HG03103 (cell line): ENCODE data around the gene CLUH.
"Not testable (repeated sequence)": the region's sequence is repeated elsewhere in the genome, so short reads cannot be mapped to it uniquely, and the experiment has no call there.

Source experiments
- ATAC-seq: cut with Tn5 transposase; IDR thresholded peaks from one replicate; pipeline ENCODE4 v1.9.1; 2021; ENCODE audit warnings: low read depth; ENCODE audit not compliant: unreplicated experiment

CLUH gene

GRCh38 chr17:2703606-2704005 is 8.0 kb downstream of the CLUH start:
- ATAC-seq, result no peak

- no peak for ATAC-seq
Measured at GRCh38 chr17:2703181-2703580, 8.4 kb downstream of the CLUH start.

DNA sequence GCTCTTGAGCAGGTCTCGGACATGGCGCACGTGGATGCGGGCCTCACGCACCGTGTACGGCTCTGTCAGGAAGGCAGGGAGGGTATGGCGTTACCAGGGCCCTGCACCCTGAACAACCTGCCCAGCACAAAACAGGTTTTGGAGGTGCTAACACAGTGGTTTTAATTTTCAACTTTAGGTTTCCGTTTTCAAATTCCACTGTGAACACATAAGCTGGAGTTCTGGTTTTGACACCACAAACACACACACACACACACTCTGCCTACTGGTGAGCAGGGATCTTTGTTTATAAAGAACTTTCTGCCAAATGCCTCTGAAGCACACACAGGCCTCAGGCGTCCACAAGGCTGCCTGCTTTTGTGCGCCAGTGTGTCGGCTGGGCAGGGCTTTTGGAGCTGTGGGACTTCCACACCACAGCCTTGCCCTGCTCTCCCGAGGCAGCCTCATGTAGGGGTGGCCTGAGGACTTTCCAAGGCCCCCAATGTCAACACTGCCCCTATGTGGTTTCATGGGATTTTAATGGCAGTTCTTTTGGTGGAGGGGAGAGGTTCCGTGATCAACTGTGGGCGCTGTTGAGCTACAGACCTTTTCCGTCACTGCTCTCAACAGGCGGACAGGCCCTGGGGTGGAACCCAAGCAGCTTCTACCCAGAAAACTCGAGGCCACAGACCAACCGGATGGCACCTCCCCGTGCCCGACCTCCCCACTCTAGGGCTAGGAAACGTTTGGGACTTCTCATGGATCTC is 9.4 kb downstream of the CLUH start:
- no peak for ATAC-seq

- no peak for ATAC-seq
Measured at GRCh38 chr17:2701161-2701995, 10.2 kb downstream of the CLUH start.

- no peak for ATAC-seq
Measured at GRCh38 chr17:2700491-2701141, 10.9 kb downstream of the CLUH start.

DNA sequence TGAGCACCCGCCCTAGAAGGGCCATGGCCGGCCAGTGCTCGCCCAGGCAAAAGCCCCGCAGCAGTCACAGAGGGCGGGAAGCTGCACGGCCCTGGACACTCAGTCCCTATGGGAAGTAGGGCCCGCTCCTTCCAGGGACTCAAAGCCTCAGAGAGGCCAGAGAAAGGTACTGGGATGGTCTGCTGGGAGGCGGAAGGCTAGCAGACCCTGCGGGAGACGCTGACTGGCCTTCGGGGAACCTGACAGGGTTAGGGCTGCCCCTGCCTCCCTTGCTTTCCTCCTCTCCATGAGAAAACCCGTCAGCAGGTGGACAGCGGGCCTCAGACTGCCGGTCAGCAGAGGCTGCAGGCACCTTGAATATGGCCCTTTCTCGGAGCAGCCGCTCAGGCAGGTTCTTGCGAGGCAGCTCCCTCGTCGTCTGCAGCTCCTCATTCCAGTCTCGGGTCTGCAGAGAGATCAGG is 11.5 kb downstream of the CLUH start:
- no peak for ATAC-seq

GRCh38 chr17:2699216-2699805 is 12.3 kb downstream of the CLUH start:
- not testable (repeated sequence) for ATAC-seq

DNA sequence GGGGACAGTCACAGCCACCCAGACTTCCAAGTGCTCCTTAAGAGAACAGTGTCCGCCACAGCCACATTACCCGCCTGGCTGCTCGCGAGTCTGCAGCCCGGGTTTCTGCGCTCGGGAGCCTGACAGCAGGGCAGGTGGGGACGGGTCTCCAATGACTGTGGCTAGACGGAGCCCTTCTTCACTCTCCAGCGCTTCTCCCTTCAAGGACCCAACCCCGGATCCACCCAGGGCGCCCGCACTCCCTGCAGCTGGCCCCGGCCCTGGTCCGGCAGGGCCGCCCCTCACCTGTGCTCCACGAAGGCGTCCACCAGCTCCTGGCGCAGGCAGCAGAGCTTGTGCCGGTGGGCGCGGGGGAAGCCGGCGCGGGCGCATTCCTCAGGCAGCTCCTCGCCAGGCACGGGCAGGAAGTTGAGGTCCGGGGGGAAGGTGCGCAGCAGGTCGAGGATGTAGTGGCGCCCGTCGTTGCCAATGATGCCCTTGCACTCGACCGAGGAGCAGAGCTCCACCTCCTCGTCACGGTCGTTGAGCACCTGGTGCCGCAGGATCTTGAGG is 13.9 kb downstream of the CLUH start:
- no peak for ATAC-seq

DNA sequence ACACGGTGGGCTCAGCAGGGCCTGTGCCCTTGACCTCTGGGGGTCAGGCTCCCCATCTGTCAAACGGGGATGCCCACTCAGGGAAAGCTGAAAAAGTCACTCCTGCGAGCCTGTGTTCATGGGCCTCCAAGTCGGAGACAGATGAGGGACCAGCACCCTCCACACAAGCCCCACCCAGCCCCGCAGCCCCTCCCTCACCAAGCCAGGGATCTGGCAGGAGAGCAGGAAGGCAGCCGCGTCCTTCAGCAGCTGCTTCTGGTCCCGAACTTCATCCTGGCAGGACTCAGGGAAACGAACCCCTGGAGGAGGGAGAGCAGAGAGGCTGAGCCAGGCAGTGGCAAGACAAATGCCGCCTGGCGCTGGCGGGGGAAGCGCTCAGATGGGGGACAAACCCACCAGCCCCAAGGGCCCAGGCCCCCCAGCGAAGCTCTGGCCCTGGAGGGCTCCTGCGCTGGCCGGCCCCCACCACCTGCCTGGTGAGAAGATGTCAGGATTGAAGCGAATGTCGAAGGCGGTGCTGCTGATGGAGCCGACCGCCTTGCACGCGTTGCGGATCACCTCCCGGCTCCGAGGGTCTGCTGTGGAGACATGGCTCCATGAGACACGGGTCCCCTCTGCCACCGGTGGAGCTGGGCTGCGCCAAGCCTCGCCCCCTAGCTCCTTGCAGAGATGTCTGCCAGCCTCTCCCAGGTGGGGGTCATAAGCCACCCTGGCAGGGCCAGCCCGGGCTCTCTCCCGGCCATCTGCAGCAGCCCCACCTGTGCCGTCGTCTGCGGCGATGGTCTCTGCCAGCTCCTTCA is 15.4 kb downstream of the CLUH start:
- ATAC-seq, result no peak

- no peak for ATAC-seq
Measured at GRCh38 chr17:2695243-2695960, 16.2 kb downstream of the CLUH start.

DNA sequence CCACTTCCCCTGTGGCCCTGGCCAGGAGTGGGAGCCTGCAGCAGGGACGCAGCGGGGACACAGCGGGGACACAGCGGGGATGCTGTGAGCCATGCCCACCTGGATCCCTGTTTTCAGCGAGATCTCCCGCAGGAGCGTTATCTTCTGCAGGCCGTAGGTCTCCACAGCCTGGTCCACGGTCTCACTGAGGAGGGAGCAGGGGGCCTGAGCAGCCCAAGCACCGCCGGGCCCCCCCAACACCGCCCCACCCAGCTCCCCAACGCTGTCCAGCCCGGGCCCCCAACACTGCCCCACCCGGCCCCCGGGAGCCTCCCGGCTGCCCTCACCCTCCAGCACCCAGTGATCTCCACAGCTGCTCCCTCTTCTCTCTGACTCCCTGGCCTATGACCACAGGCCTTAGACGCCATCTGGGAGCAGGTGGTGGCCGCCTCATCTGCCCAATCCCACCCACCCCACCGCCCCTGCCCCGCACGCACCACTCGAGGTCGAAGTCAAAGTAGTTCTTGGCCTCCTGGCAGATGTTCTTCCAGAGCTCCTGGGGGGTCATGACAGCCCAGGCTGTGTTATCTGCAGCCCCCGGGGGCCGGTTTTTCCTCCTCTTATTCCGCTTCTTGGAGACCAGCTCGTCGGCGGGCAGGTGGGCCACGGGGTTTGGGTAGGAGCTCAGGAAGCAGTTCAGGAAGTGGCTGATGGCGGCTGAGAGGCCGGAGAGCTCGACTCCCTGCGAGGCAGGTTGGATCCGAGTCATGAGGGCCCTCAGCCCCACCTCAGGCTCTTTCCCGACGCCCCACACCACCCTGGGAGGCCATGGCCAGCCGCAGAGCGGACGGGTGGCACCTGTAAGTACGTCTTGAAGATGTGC is 17.0 kb downstream of the CLUH start:
- no peak for ATAC-seq

GRCh38 chr17:2693561-2694380 is 17.8 kb downstream of the CLUH start:
- ATAC-seq, result no peak

GRCh38 chr17:2692781-2693135 is 18.8 kb downstream of the CLUH start:
- no peak for ATAC-seq

DNA sequence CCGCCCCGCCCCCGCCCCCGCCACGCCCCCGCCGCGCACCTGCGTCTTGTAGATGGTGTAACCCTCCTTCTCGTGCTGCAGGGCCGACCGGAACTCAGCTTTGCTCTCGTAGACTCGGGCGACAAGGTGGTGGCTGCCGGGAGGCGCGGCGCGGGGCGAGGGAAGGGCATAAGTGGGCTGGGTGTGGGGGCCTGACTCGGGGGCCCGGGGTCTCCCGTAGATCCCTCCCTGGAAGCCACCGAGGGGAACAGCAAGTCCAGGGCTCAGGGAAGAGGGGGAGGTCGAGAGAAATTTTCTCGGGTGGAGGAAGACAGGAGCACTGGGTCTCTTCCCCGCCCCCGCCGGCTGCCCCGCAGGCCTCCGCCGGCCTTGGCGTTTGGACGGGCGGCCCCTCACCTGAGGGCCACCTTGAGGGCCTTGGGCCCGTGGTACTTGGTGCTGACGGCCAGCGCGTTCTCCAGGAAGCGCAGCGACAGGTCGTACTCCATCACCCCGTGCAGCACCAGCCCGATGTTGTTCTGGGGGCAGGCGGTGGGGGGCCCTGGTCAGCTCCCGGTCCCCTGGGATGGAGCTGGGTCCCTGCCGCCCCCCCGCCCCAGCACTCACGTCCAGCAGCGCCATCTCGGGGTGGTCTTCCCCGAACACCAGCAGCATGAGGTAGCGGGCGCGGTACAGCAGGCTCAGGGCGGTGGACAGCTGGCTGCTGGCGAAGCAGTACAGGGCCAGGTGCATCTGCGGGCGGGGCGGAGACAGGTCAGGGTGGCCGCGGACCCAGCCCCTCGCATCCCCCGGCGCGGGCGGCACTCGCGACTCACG is 19.4 kb downstream of the CLUH start:
- no peak for ATAC-seq

DNA sequence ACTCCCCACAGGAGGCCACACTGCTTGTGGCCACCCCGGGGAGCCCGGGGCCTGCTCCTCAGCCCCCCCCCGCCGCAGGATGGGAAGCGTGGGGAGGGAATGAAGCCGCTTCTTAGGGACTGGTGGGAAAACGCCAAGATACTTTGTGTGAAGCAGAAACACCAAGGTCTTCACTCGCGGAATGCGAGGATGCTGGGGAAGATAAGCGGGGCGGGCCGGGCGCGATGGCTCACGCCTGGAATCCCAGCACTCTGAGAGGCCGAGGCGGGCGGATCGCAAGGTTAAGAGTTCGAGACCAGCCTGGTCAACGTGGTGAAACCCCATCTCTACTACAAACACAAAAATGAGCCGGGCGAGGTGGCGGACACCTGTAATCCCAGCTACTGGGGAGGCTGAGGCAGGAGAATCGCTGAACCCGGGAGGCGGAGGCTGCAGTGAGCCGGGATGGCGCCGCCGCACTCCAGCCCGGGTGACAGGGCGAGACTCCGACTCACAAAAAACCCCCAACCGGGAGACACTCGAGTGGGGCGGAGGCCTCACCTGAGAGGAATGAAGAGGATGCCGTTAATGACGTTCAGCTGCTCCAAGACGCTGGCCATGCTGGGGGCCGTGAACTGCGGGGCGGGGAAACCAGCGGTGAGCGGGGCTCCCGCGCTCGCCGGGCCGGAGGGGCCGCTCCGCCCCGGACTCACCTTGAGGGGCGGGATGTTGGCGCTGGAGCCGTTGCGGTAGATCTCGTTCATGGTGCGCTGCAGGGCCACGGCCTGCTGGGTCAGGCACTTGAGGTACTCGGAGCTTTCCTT is 20.3 kb downstream of the CLUH start:
- ATAC-seq, result no peak
